ENCODE results near the gene TMEM107. TPM values are rescaled to one million over a fixed set of nuclear protein-coding genes. Genes with fewer than 3 reads are reported as not detected.

The TMEM107 gene
- total RNA-seq, 2 donors from 2014 or later: 26.2 to 27.7 TPM

GRCh38 chr17:8123695-8124349, 52.4 kb downstream of the TMEM107 start, which contains the start of gene HES7:
Gene HES7, minus strand, starts transcription at chr17:8124106. Its CDS starts 22 bp downstream, at chr17:8124084.
- no peak for TF ChIP-seq CTCF (conservative IDR thresholded peaks at IDR 0.05)
- H3K27me3 Mint-ChIP-seq (ENCODE audit: insufficient read depth): peaks cover 64% of the 10 kb centered on the region

GRCh38 chr17:8122924-8123694, 53.1 kb downstream of the TMEM107 start:
- H3K27me3 ChIP-seq (ENCODE audit: control insufficient read depth, insufficient read depth, low read length, poor library complexity, severe bottlenecking): peaks cover 54% of the 10 kb centered on the region

More at GRCh38 chr17:8123695-8124349, 52.4 kb downstream of the TMEM107 start, which contains the start of gene HES7:
- Mint-ChIP-seq H3K4me3 (peak within 1 kb of the TSS; percentile 83), H3K4me1 (peaks cover 20% of the 10 kb centered on the region), H3K36me3 (ENCODE audit: low read depth) (no peaks in the 10 kb centered on the region), H3K9me3 (no peaks in the 10 kb centered on the region), H3K27ac (peak within 1 kb of the TSS; percentile 11)
- no peaks in the 10 kb centered on the region for H3K4me1 ChIP-seq (ENCODE audit: control insufficient read depth, insufficient read depth, low read length)
- WGBS, 2 experiments (ENCODE audit: insufficient coverage in 1 of 2, insufficient read length in 1 of 2): 0% methylated on average over 4 to 29 of the region's 29 CpGs
- H3K27ac ChIP-seq (ENCODE audit: low read depth, low read length): no peak within 1 kb of the TSS
- H3K4me3 ChIP-seq (ENCODE audit: low read length): peak within 1 kb of the TSS; percentile 91
- H3K27me3 ChIP-seq (ENCODE audit: control insufficient read depth, insufficient read depth, low read length, poor library complexity, severe bottlenecking): peaks cover 61% of the 10 kb centered on the region
- H3K9me3 ChIP-seq (ENCODE audit: control insufficient read depth, low read length): no peaks in the 10 kb centered on the region
- DNase-seq: peak; percentile 90
- no peak within 1 kb of the TSS for H3K9ac ChIP-seq (ENCODE audit: extremely low read depth, low read length, poor library complexity, severe bottlenecking)
- H3K36me3 ChIP-seq (ENCODE audit: control insufficient read depth, insufficient read depth, low read length): no peaks in the 10 kb centered on the region

More at GRCh38 chr17:8122924-8123694, 53.1 kb downstream of the TMEM107 start:
- no peak overlapping the region for H3K27ac ChIP-seq (ENCODE audit: low read depth, low read length)
- Mint-ChIP-seq H3K4me3 (peak overlapping the region; percentile 83), H3K36me3 (ENCODE audit: low read depth) (no peaks in the 10 kb centered on the region), H3K27ac (no peak overlapping the region), H3K4me1 (peaks cover 25% of the 10 kb centered on the region), H3K27me3 (ENCODE audit: insufficient read depth) (peaks cover 62% of the 10 kb centered on the region), H3K9me3 (no peaks in the 10 kb centered on the region)
- no peaks in the 10 kb centered on the region for H3K4me1 ChIP-seq (ENCODE audit: control insufficient read depth, insufficient read depth, low read length)
- TF ChIP-seq CTCF (conservative IDR thresholded peaks at IDR 0.05): no peak
- 1% methylated on average over 23 to 55 of the region's 55 CpGs for WGBS, 2 experiments (ENCODE audit: insufficient coverage in 1 of 2, insufficient read length in 1 of 2)
- no peaks in the 10 kb centered on the region for H3K36me3 ChIP-seq (ENCODE audit: control insufficient read depth, insufficient read depth, low read length)
- H3K4me3 ChIP-seq (ENCODE audit: low read length): peak overlapping the region; percentile 91
- DNase-seq: peak; percentile 83
- H3K9me3 ChIP-seq (ENCODE audit: control insufficient read depth, low read length): no peaks in the 10 kb centered on the region
- no peak overlapping the region for H3K9ac ChIP-seq (ENCODE audit: extremely low read depth, low read length, poor library complexity, severe bottlenecking)

Small RNA genes within 50 kb of the gene (microRNA-seq; reads per million reads assigned to microRNA genes)
- gene MIR4521 (ENCODE audit: borderline microRNAs expressed) (4.4 reads per million, percentile 29 among the genes with 10 or more reads in this experiment), gene MIR6883 (ENCODE audit: borderline microRNAs expressed) (not detected)

Other genes with a start within 250 kb of the TMEM107 start
- gene KCNAB3, start 246.5 kb downstream of the TMEM107 start, total RNA-seq: 1 to 10 TPM; 4.0 to 6.5 TPM
- gene TRAPPC1, start 244.4 kb downstream of the TMEM107 start, total RNA-seq: 100 to 1,000 TPM; 150 to 170 TPM
- gene CNTROB, start 244.2 kb downstream of the TMEM107 start, total RNA-seq: 10 to 100 TPM; 47.5 to 57.4 TPM
- 1 to 10 TPM; 1.2 to 1.6 TPM for gene GUCY2D, start 173.8 kb downstream of the TMEM107 start, total RNA-seq
- gene ALOX15B, start 137.3 kb downstream of the TMEM107 start, total RNA-seq: not detected
- 1 to 10 TPM in 1 of 2 donors, under 1 TPM in 1; 0.95 to 1.2 TPM for gene ALOX12B, start 88.7 kb downstream of the TMEM107 start, total RNA-seq
- under 1 TPM; 0.13 to 0.49 TPM for gene ALOXE3, start 57.9 kb downstream of the TMEM107 start, total RNA-seq
- 1 to 10 TPM in 1 of 2 donors, under 1 TPM in 1; 0.40 to 2.2 TPM for gene HES7, start 52.3 kb downstream of the TMEM107 start, total RNA-seq
- 10 to 100 TPM; 38.3 to 53.7 TPM for gene PER1, start 24.0 kb downstream of the TMEM107 start, total RNA-seq
- 10 to 100 TPM; 32.1 to 32.2 TPM for gene VAMP2, start 13.4 kb downstream of the TMEM107 start, total RNA-seq
- 1 to 10 TPM; 4.1 to 5.5 TPM for gene BORCS6, start 13.8 kb upstream of the TMEM107 start, total RNA-seq
- gene AURKB, start 34.2 kb upstream of the TMEM107 start, total RNA-seq: 100 to 1,000 TPM in 1 of 2 donors, 10 to 100 TPM in 1; 90.5 to 122 TPM
- gene CTC1, start 71.7 kb upstream of the TMEM107 start, total RNA-seq: 10 to 100 TPM; 46.4 to 63.1 TPM
- 100 to 1,000 TPM; 119 to 158 TPM for gene PFAS, start 72.9 kb upstream of the TMEM107 start, total RNA-seq
- gene RANGRF, start 112.3 kb upstream of the TMEM107 start, total RNA-seq: 10 to 100 TPM; 34.0 to 36.3 TPM
- gene SLC25A35, start 119.0 kb upstream of the TMEM107 start, total RNA-seq: 1 to 10 TPM; 5.6 to 10.0 TPM
- 1 to 10 TPM; 4.1 to 9.2 TPM for gene ARHGEF15, start 133.9 kb upstream of the TMEM107 start, total RNA-seq
- not detected for gene ODF4, start 163.5 kb upstream of the TMEM107 start, total RNA-seq
- gene RPL26, start 206.8 kb upstream of the TMEM107 start, total RNA-seq: 1,000 to 10,000 TPM; 1,739 to 2,129 TPM
- gene RNF222, start 221.4 kb upstream of the TMEM107 start, total RNA-seq: not detected

All from endodermal cell (in vitro differentiated cells).